HL-60 (cell line): ENCODE measurements around the gene SVIL.

ENCODE experiments used
- CTCF ChIP-seq: IDR thresholded peaks from one replicate; pipeline ENCODE4 v1.5.1; 2011; ENCODE audit warnings: low read length, control low read depth, inconsistent platforms; ENCODE audit not compliant: insufficient read depth
- GABPA ChIP-seq: IDR thresholded peaks from 2 replicates; pipeline ENCODE4 v1.6.1; 2012; ENCODE audit warnings: low read depth
- POLR2AphosphoS5 ChIP-seq: IDR thresholded peaks from 2 replicates; pipeline ENCODE4 v1.6.1; 2012; ENCODE audit warnings: low read depth
- REST ChIP-seq: IDR thresholded peaks from 2 replicates; pipeline ENCODE4 v1.6.1; 2012; ENCODE audit warnings: low read depth; ENCODE audit not compliant: insufficient replicate concordance
- SPI1 ChIP-seq: IDR thresholded peaks from 2 replicates; pipeline ENCODE4 v1.6.1; 2012; ENCODE audit warnings: low read depth, mild to moderate bottlenecking, borderline replicate concordance

- no peak for TF ChIP-seq CTCF
- TF ChIP-seq REST = no peak
- TF ChIP-seq POLR2AphosphoS5 = no peak
- no peak for TF ChIP-seq GABPA
- no peak for TF ChIP-seq SPI1
Observed at GRCh38 chr10:29657719-29658274, 23.0 kb upstream of the SVIL start.
